Dedifferentiated amniotic fluid mesenchymal stem cell (primary cell): Measurements from ENCODE around the gene CD276.
A peak's percentile ranks its signal among the peaks of the same experiment; 100 is the strongest.

Experiments
- DNase-seq: peaks from one replicate; pipeline ENCODE4 v3.0.0-alpha.2; 2016; ENCODE audit errors: extremely low spot score

Gene CD276

GRCh38 chr15:73683777-73684580 lies at the start of gene CD276:
Gene CD276 (plus strand): TSS chr15:73684383. CDS start chr15:73699640, 15,257 bp downstream.
- DNase-seq = peak; percentile 61

- DNase-seq = no peak
Observed at GRCh38 chr15:73637527-73637926, 46.7 kb upstream of the CD276 start.

- peak; percentile 62 for DNase-seq
Observed at GRCh38 chr15:73639464-73639863, 44.7 kb upstream of the CD276 start.

GRCh38 chr15:73647259-73648013 lies 36.7 kb upstream of the CD276 start:
- DNase-seq = no peak

- no peak for DNase-seq
Observed at GRCh38 chr15:73648014-73648295, 36.2 kb upstream of the CD276 start.

GRCh38 chr15:73650416-73651126 lies 33.6 kb upstream of the CD276 start:
- DNase-seq = peak; percentile 51

GRCh38 chr15:73654659-73655058 lies 29.5 kb upstream of the CD276 start:
- DNase-seq = no peak

GRCh38 chr15:73655724-73656123 lies 28.5 kb upstream of the CD276 start:
- DNase-seq = no peak

GRCh38 chr15:73658645-73659044 lies 25.5 kb upstream of the CD276 start:
- no peak for DNase-seq

- DNase-seq = no peak
Observed at GRCh38 chr15:73660455-73660854, 23.7 kb upstream of the CD276 start.

GRCh38 chr15:73674587-73674986 lies 9.6 kb upstream of the CD276 start:
- no peak for DNase-seq

- DNase-seq = peak; percentile 62
Observed at GRCh38 chr15:73677146-73677607, 7.0 kb upstream of the CD276 start.

GRCh38 chr15:73677733-73678132 lies 6.5 kb upstream of the CD276 start:
- DNase-seq = no peak

GRCh38 chr15:73678498-73678897 lies 5.7 kb upstream of the CD276 start:
- DNase-seq = no peak

- no peak for DNase-seq
Observed at GRCh38 chr15:73679180-73679579, 5.0 kb upstream of the CD276 start.

GRCh38 chr15:73679964-73680363 lies 4.2 kb upstream of the CD276 start:
- DNase-seq = no peak

GRCh38 chr15:73680549-73680948 lies 3.6 kb upstream of the CD276 start:
- no peak for DNase-seq

- DNase-seq = no peak
Observed at GRCh38 chr15:73681063-73681462, 3.1 kb upstream of the CD276 start.

- DNase-seq = no peak
Observed at GRCh38 chr15:73681856-73682599, 2.2 kb upstream of the CD276 start.

GRCh38 chr15:73682600-73683090 lies 1.5 kb upstream of the CD276 start:
- no peak for DNase-seq

GRCh38 chr15:73683257-73683776 lies 866 bp upstream of the CD276 start:
- no peak for DNase-seq
